DND-41 (cell line): ENCODE results near the gene CDO1.

ENCODE experiments used
- ATAC-seq: fragments of 200-7000 bp; cut with Tn5 transposase; 3 replicates; pipeline ENCODE4 v1.9.1; 2021; ENCODE audit warnings: low read depth; ENCODE audit not compliant: insufficient read depth
- DNase-seq: peaks from one replicate; pipeline ENCODE4 v3.0.0-alpha.2; 2020
- H2AFZ ChIP-seq: 2 replicates; pipeline ENCODE4 v1.6.0; 2012; ENCODE audit warnings: low read depth, low read length
- H3K27ac ChIP-seq: 2 replicates; pipeline ENCODE4 v1.5.1; 2012; ENCODE audit warnings: low read length, inconsistent platforms
- H3K27me3 ChIP-seq: fragments of 200-600 bp; sonication (generic); 2 replicates; pipeline ENCODE4 v1.6.0; 2012; ENCODE audit warnings: low read length, mild to moderate bottlenecking, inconsistent platforms; ENCODE audit not compliant: insufficient read depth, poor library complexity
- H3K36me3 ChIP-seq: 2 replicates; pipeline ENCODE4 v1.5.1; 2012; ENCODE audit warnings: low read length, inconsistent platforms; ENCODE audit not compliant: insufficient read depth
- H3K4me1 ChIP-seq: 2 replicates; pipeline ENCODE4 v1.5.1; 2012; ENCODE audit warnings: mild to moderate bottlenecking, low read length; ENCODE audit not compliant: insufficient read depth
- H3K4me2 ChIP-seq: 2 replicates; pipeline ENCODE4 v1.6.0; 2012; ENCODE audit warnings: mild to moderate bottlenecking, moderate library complexity, low read length, inconsistent platforms; ENCODE audit not compliant: insufficient read depth
- H3K4me3 ChIP-seq, 2 experiments: fragments of 200-600 bp in 1 of 2; shearing (Covaris generic) in 1 of 2; 2 replicates each; pipeline ENCODE4 v1.5.1; 2012 to 2016; ENCODE audit warnings: inconsistent platforms in 2 of 2, low read length in 2 of 2, mild to moderate bottlenecking in 2 of 2, low read depth in 1 of 2, moderate library complexity in 1 of 2
- H3K79me2 ChIP-seq: 2 replicates; pipeline ENCODE4 v1.6.0; 2012; ENCODE audit warnings: low read length, inconsistent platforms; ENCODE audit not compliant: insufficient read depth
- H3K9ac ChIP-seq: 2 replicates; pipeline ENCODE4 v1.6.0; 2012; ENCODE audit warnings: low read depth, mild to moderate bottlenecking, inconsistent platforms, low read length, moderate library complexity
- H3K9me3 ChIP-seq: 2 replicates; pipeline ENCODE4 v1.5.1; 2012; ENCODE audit warnings: low read length, moderate library complexity, mild to moderate bottlenecking, inconsistent platforms; ENCODE audit not compliant: insufficient read depth, severe bottlenecking
- H4K20me1 ChIP-seq: 2 replicates; pipeline ENCODE4 v1.6.0; 2012; ENCODE audit warnings: low read length; ENCODE audit not compliant: insufficient read depth
- EZH2 ChIP-seq: IDR thresholded peaks from 3 replicates; pipeline ENCODE4 v1.6.1; 2012; ENCODE audit warnings: borderline replicate concordance, low read depth, mild to moderate bottlenecking, moderate library complexity, low read length, inconsistent platforms; ENCODE audit not compliant: severe bottlenecking
- TF ChIP-seq, protein P1 (sequence below): IDR thresholded peaks from 2 replicates; pipeline ENCODE4 v1.5.1; 2012; ENCODE audit warnings: borderline replicate concordance, low read length, moderate library complexity, mild to moderate bottlenecking; ENCODE audit not compliant: poor library complexity, severe bottlenecking; ENCODE audit errors: extremely low read depth

CDO1 gene

GRCh38 chr5:115838885-115839518 is 22.5 kb upstream of the CDO1 start:
- peak; percentile 44 for DNase-seq
- peak overlapping the region in 1 of 2 experiments; percentile 84; a peak in 2 of 4 replicates for H3K4me3 ChIP-seq
- peaks cover 41% of the 10 kb centered on the region for H3K4me1 ChIP-seq
- H3K27me3 ChIP-seq = no peaks in the 10 kb centered on the region
- TF ChIP-seq EZH2 = no peak
- TF ChIP-seq, protein P1, sequence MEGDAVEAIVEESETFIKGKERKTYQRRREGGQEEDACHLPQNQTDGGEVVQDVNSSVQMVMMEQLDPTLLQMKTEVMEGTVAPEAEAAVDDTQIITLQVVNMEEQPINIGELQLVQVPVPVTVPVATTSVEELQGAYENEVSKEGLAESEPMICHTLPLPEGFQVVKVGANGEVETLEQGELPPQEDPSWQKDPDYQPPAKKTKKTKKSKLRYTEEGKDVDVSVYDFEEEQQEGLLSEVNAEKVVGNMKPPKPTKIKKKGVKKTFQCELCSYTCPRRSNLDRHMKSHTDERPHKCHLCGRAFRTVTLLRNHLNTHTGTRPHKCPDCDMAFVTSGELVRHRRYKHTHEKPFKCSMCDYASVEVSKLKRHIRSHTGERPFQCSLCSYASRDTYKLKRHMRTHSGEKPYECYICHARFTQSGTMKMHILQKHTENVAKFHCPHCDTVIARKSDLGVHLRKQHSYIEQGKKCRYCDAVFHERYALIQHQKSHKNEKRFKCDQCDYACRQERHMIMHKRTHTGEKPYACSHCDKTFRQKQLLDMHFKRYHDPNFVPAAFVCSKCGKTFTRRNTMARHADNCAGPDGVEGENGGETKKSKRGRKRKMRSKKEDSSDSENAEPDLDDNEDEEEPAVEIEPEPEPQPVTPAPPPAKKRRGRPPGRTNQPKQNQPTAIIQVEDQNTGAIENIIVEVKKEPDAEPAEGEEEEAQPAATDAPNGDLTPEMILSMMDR = peak; percentile 73
- H4K20me1 ChIP-seq = peaks cover 23% of the 10 kb centered on the region
- H3K79me2 ChIP-seq = peaks cover 70% of the 10 kb centered on the region
- H3K27ac ChIP-seq = peak overlapping the region; percentile 29
- peaks cover 44% of the 10 kb centered on the region for H3K36me3 ChIP-seq
- ATAC-seq = peak; percentile 22; the same call in 2 of the 3 replicates
- peak overlapping the region; percentile 38 for H3K9ac ChIP-seq
- H3K4me2 ChIP-seq = peak overlapping the region; percentile 86
- H2AFZ ChIP-seq = no peak overlapping the region
- no peaks in the 10 kb centered on the region for H3K9me3 ChIP-seq

DNA sequence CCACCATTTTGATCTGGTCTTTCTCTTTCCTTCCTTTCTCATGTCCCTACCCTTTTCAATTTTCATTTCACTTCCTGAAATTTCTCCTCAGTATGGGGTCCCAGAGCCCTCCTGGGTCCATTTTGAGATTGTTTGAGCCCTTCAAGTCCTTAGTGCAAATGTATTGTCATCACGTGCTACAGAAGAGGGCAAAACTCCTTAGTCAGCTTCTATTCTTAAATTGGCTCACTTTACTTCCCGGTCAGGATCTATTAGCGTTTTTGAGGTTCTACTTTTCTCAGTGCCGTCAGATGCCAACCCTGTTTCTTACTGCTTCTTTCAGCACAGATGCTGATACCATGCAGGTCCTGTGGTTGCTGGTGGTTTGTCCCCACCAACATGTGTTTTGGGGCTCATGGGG is 19.0 kb upstream of the CDO1 start:
- Histone ChIP-seq H3K36me3 (peaks cover 72% of the 10 kb centered on the region), H3K9ac (no peak overlapping the region), H3K4me1 (peaks cover 25% of the 10 kb centered on the region), H3K9me3 (no peaks in the 10 kb centered on the region), H2AFZ (no peak overlapping the region), H4K20me1 (peaks cover 18% of the 10 kb centered on the region), H3K27ac (no peak overlapping the region), H3K27me3 (no peaks in the 10 kb centered on the region), H3K79me2 (peaks cover 38% of the 10 kb centered on the region), H3K4me3 (no peak overlapping the region), H3K4me2 (no peak overlapping the region)
- ATAC-seq (no peak), DNase-seq (no peak)
- no peak for TF ChIP-seq EZH2
- TF ChIP-seq, protein P1 = no peak

DNA sequence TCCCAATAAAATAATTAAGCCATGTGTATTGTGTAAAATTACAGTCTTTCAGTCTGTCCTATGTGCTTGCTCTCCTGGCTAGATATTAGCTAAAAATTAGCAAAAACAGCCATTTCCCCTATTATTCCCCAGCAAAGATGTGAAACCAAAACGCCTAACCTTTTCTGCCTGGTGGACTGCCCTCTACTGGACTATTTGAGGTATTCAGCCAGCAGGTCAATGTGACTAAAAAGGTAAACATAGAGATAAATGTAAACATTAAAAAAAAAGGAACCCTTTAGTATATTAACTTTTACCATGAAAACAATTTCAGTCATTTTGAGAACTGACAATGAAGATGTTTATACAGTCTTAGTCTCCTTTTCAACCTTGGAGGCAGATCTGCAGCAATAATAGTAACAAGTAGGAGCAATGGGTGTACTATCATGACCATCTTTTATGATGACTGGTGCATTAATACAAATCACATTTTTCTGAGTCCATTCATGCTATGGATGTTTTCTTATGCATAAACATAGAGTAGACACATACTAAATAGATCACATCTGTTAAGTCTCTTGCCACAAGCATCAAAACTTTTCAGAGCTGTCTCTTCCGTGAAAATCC is 14.8 kb upstream of the CDO1 start:
- Histone ChIP-seq H3K79me2 (0 out of 2 replicates have a peak, but pooled peaks cover under 1% of the 10 kb centered on the region), H2AFZ (no peak overlapping the region), H3K9ac (no peak overlapping the region), H3K4me3 (no peak overlapping the region), H3K4me1 (no peaks in the 10 kb centered on the region), H3K4me2 (no peak overlapping the region), H3K9me3 (no peaks in the 10 kb centered on the region), H4K20me1 (no peaks in the 10 kb centered on the region), H3K27ac (no peak overlapping the region), H3K36me3 (peaks cover 72% of the 10 kb centered on the region), H3K27me3 (no peaks in the 10 kb centered on the region)
- TF ChIP-seq EZH2 = no peak
- TF ChIP-seq, protein P1 = peak; percentile 77
- peak; percentile 74 for ATAC-seq
- peak; percentile 36 for DNase-seq
